ENCODE data around the gene CXCL3.

The CXCL3 gene

GRCh38 chr4:74066232-74066631 is 27.7 kb upstream of the CXCL3 start:
- Histone ChIP-seq H3K4me2 (ENCODE audit: insufficient read depth, low read length) (no peak overlapping the region), H3K4me1 (ENCODE audit: insufficient read depth, low read length) (no peaks in the 10 kb centered on the region), H3K4me3 (ENCODE audit: low read depth in 1 of 2, low read length in 2 of 2) (no peak overlapping the region), H3K27me3 (ENCODE audit: insufficient read depth, low read length, poor library complexity) (no peaks in the 10 kb centered on the region), H3K27ac (ENCODE audit: low read length) (no peak overlapping the region), H3K79me2 (ENCODE audit: insufficient read depth, low read length) (no peaks in the 10 kb centered on the region), H4K20me1 (ENCODE audit: insufficient read depth, low read length) (no peaks in the 10 kb centered on the region), H3K9me3 (ENCODE audit: insufficient read depth, low read length, severe bottlenecking) (no peaks in the 10 kb centered on the region), H3K9ac (ENCODE audit: low read depth, low read length) (no peak overlapping the region), H3K36me3 (ENCODE audit: insufficient read depth, low read length) (no peaks in the 10 kb centered on the region), H2AFZ (ENCODE audit: low read depth, low read length) (no peak overlapping the region)
- TF ChIP-seq CTCF (IDR thresholded peaks at IDR 0.05; ENCODE audit: borderline replicate concordance, extremely low read depth, low read length, poor library complexity, severe bottlenecking) (no peak), EZH2 (IDR thresholded peaks at IDR 0.05; ENCODE audit: borderline replicate concordance, low read depth, low read length, severe bottlenecking) (no peak)
- DNase-seq (no peak), ATAC-seq (ENCODE audit: insufficient read depth, low read depth) (no peak)

GRCh38 chr4:74065115-74065642 is 26.7 kb upstream of the CXCL3 start:
- Histone ChIP-seq H3K9me3 (ENCODE audit: insufficient read depth, low read length, severe bottlenecking) (no peaks in the 10 kb centered on the region), H2AFZ (ENCODE audit: low read depth, low read length) (no peak overlapping the region), H3K27me3 (ENCODE audit: insufficient read depth, low read length, poor library complexity) (no peaks in the 10 kb centered on the region), H4K20me1 (ENCODE audit: insufficient read depth, low read length) (no peaks in the 10 kb centered on the region), H3K79me2 (ENCODE audit: insufficient read depth, low read length) (no peaks in the 10 kb centered on the region), H3K9ac (ENCODE audit: low read depth, low read length) (no peak overlapping the region), H3K36me3 (ENCODE audit: insufficient read depth, low read length) (no peaks in the 10 kb centered on the region), H3K27ac (ENCODE audit: low read length) (no peak overlapping the region), H3K4me3 (ENCODE audit: low read depth in 1 of 2, low read length in 2 of 2) (no peak overlapping the region), H3K4me2 (ENCODE audit: insufficient read depth, low read length) (no peak overlapping the region), H3K4me1 (ENCODE audit: insufficient read depth, low read length) (no peaks in the 10 kb centered on the region)
- TF ChIP-seq EZH2 (IDR thresholded peaks at IDR 0.05; ENCODE audit: borderline replicate concordance, low read depth, low read length, severe bottlenecking) (no peak), CTCF (IDR thresholded peaks at IDR 0.05; ENCODE audit: borderline replicate concordance, extremely low read depth, low read length, poor library complexity, severe bottlenecking) (no peak)
- no peak for ATAC-seq (ENCODE audit: insufficient read depth, low read depth)
- no peak for DNase-seq

DNA sequence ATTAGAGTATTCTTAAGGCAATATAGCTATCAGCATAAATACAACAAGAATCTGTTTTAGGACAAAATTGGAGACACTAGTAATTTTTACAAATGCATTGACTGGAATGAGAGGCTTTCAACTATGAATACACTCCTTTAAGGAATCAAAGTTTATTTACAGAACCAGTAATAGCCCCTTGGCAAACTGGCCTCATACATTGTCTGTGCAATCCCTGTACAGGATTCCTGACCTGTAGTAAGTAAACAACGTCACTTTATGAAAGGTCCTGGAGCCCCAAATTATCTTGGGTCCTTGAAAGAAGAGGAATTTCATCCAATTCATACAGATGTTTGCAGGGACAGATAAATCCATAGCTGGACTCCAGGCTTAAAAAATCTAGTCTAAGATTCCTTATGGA is 25.4 kb upstream of the CXCL3 start:
- Histone ChIP-seq H3K36me3 (ENCODE audit: insufficient read depth, low read length) (no peaks in the 10 kb centered on the region), H3K4me2 (ENCODE audit: insufficient read depth, low read length) (no peak overlapping the region), H4K20me1 (ENCODE audit: insufficient read depth, low read length) (no peaks in the 10 kb centered on the region), H3K4me3 (ENCODE audit: low read depth in 1 of 2, low read length in 2 of 2) (no peak overlapping the region), H3K9me3 (ENCODE audit: insufficient read depth, low read length, severe bottlenecking) (no peaks in the 10 kb centered on the region), H2AFZ (ENCODE audit: low read depth, low read length) (no peak overlapping the region), H3K9ac (ENCODE audit: low read depth, low read length) (no peak overlapping the region), H3K79me2 (ENCODE audit: insufficient read depth, low read length) (no peaks in the 10 kb centered on the region), H3K27me3 (ENCODE audit: insufficient read depth, low read length, poor library complexity) (no peaks in the 10 kb centered on the region), H3K27ac (ENCODE audit: low read length) (no peak overlapping the region), H3K4me1 (ENCODE audit: insufficient read depth, low read length) (no peaks in the 10 kb centered on the region)
- TF ChIP-seq EZH2 (IDR thresholded peaks at IDR 0.05; ENCODE audit: borderline replicate concordance, low read depth, low read length, severe bottlenecking) (no peak), CTCF (IDR thresholded peaks at IDR 0.05; ENCODE audit: borderline replicate concordance, extremely low read depth, low read length, poor library complexity, severe bottlenecking) (no peak)
- DNase-seq, result no peak
- ATAC-seq (ENCODE audit: insufficient read depth, low read depth), result no peak

DNA sequence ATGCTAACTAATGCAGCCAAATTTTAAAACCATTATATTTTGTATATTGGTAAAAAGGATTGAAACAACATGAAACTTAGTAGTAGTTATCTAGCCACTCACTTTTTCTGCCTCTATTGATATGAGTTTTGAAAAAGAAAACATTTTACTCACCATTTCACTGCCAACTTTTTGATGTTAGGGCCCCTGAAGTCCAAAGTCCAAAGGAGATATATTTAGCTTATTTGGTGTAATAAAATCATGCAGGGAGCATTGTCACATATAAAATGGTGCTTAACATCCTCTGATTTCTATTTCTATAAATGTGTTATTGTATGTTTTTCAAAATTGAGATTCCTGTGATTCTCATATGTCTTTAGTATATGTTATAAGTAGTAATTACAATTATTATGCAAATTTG is 24.5 kb upstream of the CXCL3 start:
- Histone ChIP-seq H3K27ac (ENCODE audit: low read length) (no peak overlapping the region), H3K36me3 (ENCODE audit: insufficient read depth, low read length) (no peaks in the 10 kb centered on the region), H3K27me3 (ENCODE audit: insufficient read depth, low read length, poor library complexity) (no peaks in the 10 kb centered on the region), H3K4me3 (ENCODE audit: low read depth in 1 of 2, low read length in 2 of 2) (no peak overlapping the region), H4K20me1 (ENCODE audit: insufficient read depth, low read length) (no peaks in the 10 kb centered on the region), H3K4me1 (ENCODE audit: insufficient read depth, low read length) (no peaks in the 10 kb centered on the region), H3K9me3 (ENCODE audit: insufficient read depth, low read length, severe bottlenecking) (no peaks in the 10 kb centered on the region), H3K4me2 (ENCODE audit: insufficient read depth, low read length) (no peak overlapping the region), H3K9ac (ENCODE audit: low read depth, low read length) (no peak overlapping the region), H2AFZ (ENCODE audit: low read depth, low read length) (no peak overlapping the region), H3K79me2 (ENCODE audit: insufficient read depth, low read length) (no peaks in the 10 kb centered on the region)
- DNase-seq (no peak), ATAC-seq (ENCODE audit: insufficient read depth, low read depth) (no peak)
- TF ChIP-seq EZH2 (IDR thresholded peaks at IDR 0.05; ENCODE audit: borderline replicate concordance, low read depth, low read length, severe bottlenecking) (no peak), CTCF (IDR thresholded peaks at IDR 0.05; ENCODE audit: borderline replicate concordance, extremely low read depth, low read length, poor library complexity, severe bottlenecking) (no peak)
